HCT116 (cell line): ENCODE measurements around the gene SMYD4.
"Not testable (repeated sequence)": the region's sequence is repeated elsewhere in the genome, so short reads cannot be mapped to it uniquely, and the experiment has no call there.

Experiments
- EZH2 ChIP-seq: fragments of 200-600 bp; sonication (generic); IDR thresholded peaks from 2 replicates; pipeline ENCODE4 v1.6.1; 2017; ENCODE audit warnings: antibody characterized with exemption, mixed run types
- POLR2A ChIP-seq: IDR thresholded peaks from 2 replicates; pipeline ENCODE4 v1.7.0; 2011; ENCODE audit warnings: borderline replicate concordance; ENCODE audit not compliant: insufficient read depth, insufficient read length; ENCODE audit errors: extremely low read depth
- POLR2AphosphoS5 ChIP-seq: IDR thresholded peaks from 2 replicates; pipeline ENCODE4 v1.6.1; 2011; ENCODE audit warnings: mild to moderate bottlenecking, low read depth, low read length, moderate library complexity
- RAD21 ChIP-seq: IDR thresholded peaks from 2 replicates; pipeline ENCODE4 v1.6.1; 2012; ENCODE audit warnings: low read depth, mild to moderate bottlenecking
- TF ChIP-seq, protein P1 (sequence below), 3 experiments: fragments of 200-600 bp in 1 of 3; sonication (generic) in 1 of 3; IDR thresholded peaks in 2 of 3; conservative IDR thresholded peaks in 1 of 3; 2 replicates each; pipeline ENCODE4 v1.5.1; 2012 to 2017; ENCODE audit warnings: low read depth in 2 of 3, low read length in 2 of 3, antibody characterized with exemption in 1 of 3, borderline replicate concordance in 1 of 3, control low read depth in 1 of 3, mild to moderate bottlenecking in 1 of 3, mixed read lengths in 1 of 3, mixed run types in 1 of 3, moderate library complexity in 1 of 3; ENCODE audit not compliant: insufficient read depth in 1 of 3
- TF ChIP-seq, protein P2 (sequence below): IDR thresholded peaks from 2 replicates; pipeline ENCODE4 v1.6.1; 2011; ENCODE audit warnings: mild to moderate bottlenecking, low read length, moderate library complexity; ENCODE audit not compliant: insufficient replicate concordance; ENCODE audit errors: extremely low read depth
- TF ChIP-seq, protein P3 (sequence below): IDR thresholded peaks from 2 replicates; pipeline ENCODE4 v1.6.1; 2012; ENCODE audit warnings: low read depth
- TF ChIP-seq, protein P4 (sequence below): IDR thresholded peaks from 2 replicates; pipeline ENCODE4 v1.6.1; 2012
- TF ChIP-seq, protein P5 (sequence below): IDR thresholded peaks from 2 replicates; pipeline ENCODE4 v1.6.1; 2012

DNA sequence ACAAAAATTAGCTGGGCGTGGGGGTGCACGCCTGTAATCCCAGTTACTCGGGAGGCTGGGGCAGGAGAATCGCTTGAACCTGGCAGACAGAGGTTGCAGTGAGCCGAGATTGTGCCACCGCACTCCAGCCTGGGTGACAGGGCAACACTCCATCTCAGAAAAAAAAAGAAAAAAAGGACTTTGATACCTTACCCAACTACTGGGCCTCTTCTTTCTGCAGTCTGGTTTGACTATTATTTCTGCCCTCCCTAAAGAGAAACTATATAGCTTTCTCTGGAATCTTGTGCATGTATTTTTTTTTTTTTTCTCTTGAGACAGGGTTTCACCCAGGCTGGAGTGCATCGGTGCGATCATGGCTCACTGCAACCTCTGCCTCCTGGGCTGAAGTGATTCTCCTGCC is 31.9 kb downstream of the SMYD4 start:
- TF ChIP-seq, protein P1, sequence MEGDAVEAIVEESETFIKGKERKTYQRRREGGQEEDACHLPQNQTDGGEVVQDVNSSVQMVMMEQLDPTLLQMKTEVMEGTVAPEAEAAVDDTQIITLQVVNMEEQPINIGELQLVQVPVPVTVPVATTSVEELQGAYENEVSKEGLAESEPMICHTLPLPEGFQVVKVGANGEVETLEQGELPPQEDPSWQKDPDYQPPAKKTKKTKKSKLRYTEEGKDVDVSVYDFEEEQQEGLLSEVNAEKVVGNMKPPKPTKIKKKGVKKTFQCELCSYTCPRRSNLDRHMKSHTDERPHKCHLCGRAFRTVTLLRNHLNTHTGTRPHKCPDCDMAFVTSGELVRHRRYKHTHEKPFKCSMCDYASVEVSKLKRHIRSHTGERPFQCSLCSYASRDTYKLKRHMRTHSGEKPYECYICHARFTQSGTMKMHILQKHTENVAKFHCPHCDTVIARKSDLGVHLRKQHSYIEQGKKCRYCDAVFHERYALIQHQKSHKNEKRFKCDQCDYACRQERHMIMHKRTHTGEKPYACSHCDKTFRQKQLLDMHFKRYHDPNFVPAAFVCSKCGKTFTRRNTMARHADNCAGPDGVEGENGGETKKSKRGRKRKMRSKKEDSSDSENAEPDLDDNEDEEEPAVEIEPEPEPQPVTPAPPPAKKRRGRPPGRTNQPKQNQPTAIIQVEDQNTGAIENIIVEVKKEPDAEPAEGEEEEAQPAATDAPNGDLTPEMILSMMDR (IDR thresholded peaks at IDR 0.05 in 2 of 3, conservative IDR thresholded peaks at IDR 0.05 in 1 of 3; ENCODE audit: borderline replicate concordance in 1 of 3, insufficient read depth in 1 of 3, low read depth in 2 of 3, low read length in 2 of 3): not testable (repeated sequence)
- TF ChIP-seq, protein P2, sequence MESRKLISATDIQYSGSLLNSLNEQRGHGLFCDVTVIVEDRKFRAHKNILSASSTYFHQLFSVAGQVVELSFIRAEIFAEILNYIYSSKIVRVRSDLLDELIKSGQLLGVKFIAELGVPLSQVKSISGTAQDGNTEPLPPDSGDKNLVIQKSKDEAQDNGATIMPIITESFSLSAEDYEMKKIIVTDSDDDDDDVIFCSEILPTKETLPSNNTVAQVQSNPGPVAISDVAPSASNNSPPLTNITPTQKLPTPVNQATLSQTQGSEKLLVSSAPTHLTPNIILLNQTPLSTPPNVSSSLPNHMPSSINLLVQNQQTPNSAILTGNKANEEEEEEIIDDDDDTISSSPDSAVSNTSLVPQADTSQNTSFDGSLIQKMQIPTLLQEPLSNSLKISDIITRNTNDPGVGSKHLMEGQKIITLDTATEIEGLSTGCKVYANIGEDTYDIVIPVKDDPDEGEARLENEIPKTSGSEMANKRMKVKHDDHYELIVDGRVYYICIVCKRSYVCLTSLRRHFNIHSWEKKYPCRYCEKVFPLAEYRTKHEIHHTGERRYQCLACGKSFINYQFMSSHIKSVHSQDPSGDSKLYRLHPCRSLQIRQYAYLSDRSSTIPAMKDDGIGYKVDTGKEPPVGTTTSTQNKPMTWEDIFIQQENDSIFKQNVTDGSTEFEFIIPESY: not testable (repeated sequence)
- TF ChIP-seq, protein P3, sequence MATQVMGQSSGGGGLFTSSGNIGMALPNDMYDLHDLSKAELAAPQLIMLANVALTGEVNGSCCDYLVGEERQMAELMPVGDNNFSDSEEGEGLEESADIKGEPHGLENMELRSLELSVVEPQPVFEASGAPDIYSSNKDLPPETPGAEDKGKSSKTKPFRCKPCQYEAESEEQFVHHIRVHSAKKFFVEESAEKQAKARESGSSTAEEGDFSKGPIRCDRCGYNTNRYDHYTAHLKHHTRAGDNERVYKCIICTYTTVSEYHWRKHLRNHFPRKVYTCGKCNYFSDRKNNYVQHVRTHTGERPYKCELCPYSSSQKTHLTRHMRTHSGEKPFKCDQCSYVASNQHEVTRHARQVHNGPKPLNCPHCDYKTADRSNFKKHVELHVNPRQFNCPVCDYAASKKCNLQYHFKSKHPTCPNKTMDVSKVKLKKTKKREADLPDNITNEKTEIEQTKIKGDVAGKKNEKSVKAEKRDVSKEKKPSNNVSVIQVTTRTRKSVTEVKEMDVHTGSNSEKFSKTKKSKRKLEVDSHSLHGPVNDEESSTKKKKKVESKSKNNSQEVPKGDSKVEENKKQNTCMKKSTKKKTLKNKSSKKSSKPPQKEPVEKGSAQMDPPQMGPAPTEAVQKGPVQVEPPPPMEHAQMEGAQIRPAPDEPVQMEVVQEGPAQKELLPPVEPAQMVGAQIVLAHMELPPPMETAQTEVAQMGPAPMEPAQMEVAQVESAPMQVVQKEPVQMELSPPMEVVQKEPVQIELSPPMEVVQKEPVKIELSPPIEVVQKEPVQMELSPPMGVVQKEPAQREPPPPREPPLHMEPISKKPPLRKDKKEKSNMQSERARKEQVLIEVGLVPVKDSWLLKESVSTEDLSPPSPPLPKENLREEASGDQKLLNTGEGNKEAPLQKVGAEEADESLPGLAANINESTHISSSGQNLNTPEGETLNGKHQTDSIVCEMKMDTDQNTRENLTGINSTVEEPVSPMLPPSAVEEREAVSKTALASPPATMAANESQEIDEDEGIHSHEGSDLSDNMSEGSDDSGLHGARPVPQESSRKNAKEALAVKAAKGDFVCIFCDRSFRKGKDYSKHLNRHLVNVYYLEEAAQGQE: not testable (repeated sequence)
- TF ChIP-seq RAD21, POLR2AphosphoS5, EZH2, POLR2A: not testable (repeated sequence)
- TF ChIP-seq, protein P4, sequence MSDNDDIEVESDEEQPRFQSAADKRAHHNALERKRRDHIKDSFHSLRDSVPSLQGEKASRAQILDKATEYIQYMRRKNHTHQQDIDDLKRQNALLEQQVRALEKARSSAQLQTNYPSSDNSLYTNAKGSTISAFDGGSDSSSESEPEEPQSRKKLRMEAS: not testable (repeated sequence)
- TF ChIP-seq, protein P5, sequence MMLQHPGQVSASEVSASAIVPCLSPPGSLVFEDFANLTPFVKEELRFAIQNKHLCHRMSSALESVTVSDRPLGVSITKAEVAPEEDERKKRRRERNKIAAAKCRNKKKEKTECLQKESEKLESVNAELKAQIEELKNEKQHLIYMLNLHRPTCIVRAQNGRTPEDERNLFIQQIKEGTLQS: not testable (repeated sequence)
